IPS DF 6.9 (cell line): Measurements from ENCODE around the gene RMND1.
"Not testable (repeated sequence)": the region's sequence is repeated elsewhere in the genome, so short reads cannot be mapped to it uniquely, and the experiment has no call there.

Experiments used
- DNase-seq: peaks from one replicate; pipeline ENCODE4 v3.0.0-alpha.2; 2013; ENCODE audit warnings: low read depth, low spot score
- H3K27ac ChIP-seq: one replicate; pipeline ENCODE4 v1.5.1; 2013; ENCODE audit warnings: low read length, control low read depth
- H3K27me3 ChIP-seq: 2 replicates; pipeline ENCODE4 v1.6.1; 2013; ENCODE audit warnings: mild to moderate bottlenecking, low read length; ENCODE audit not compliant: control insufficient read depth, insufficient read depth
- H3K36me3 ChIP-seq: 2 replicates; pipeline ENCODE4 v1.6.1; 2013; ENCODE audit warnings: low read length; ENCODE audit not compliant: control insufficient read depth, insufficient read depth
- H3K4me1 ChIP-seq: 2 replicates; pipeline ENCODE4 v1.6.1; 2013; ENCODE audit warnings: low read length; ENCODE audit not compliant: control insufficient read depth, insufficient read depth
- H3K4me3 ChIP-seq: 2 replicates; pipeline ENCODE4 v1.5.1; 2013; ENCODE audit warnings: mild to moderate bottlenecking, low read length
- H3K9me3 ChIP-seq: 2 replicates; pipeline ENCODE4 v1.6.1; 2013; ENCODE audit warnings: low read length, inconsistent platforms; ENCODE audit not compliant: control insufficient read depth, insufficient read depth
- WGBS: extraction: QIAGEN DNeasy Blood & Tissue Kit; methylation state at CpG from one replicate; pipeline ENCODE4 v1.1.7; 2013; ENCODE audit warnings: mixed read lengths, missing lambda C conversion rate; ENCODE audit not compliant: insufficient read length, insufficient coverage; 5-methylcytosine and 5-hydroxymethylcytosine counted together

The RMND1 gene

DNA sequence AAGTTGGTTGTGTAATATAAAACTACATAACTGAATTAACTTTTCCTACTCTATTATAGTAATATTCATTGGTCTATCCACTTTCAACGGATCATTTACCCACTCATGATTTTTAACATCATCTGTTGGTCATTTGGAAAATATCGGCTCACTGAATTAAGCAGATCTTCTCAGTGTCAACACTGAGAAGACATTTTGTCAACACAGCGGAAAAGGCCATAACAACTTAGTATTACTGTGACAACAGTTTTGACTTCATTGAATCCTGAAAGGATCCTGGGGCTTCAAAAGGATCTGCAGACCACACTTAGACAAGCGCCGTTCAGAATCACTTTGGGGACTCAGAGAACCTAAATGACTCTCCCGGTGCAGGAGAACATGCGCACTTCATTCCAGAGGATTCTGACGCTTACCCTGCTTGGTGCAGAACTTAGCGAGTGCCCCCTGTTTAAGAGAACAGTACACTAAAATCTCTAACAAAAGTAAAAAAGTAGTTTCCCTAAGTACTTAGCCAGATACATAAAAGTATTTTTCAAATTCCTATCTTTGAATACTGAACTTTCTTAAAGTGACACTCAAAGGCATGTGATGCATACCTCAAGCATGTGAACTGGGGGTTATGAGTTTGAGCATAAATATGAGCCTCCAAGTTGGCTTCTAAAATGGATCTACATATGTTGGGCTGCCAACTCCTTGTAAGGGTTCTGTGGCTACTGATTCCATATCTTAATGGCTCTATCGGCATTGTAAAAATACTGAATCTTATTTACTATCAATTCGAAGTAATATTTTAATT is 64.6 kb downstream of the RMND1 start:
- H3K9me3 ChIP-seq, result no peaks in the 10 kb centered on the region

DNA sequence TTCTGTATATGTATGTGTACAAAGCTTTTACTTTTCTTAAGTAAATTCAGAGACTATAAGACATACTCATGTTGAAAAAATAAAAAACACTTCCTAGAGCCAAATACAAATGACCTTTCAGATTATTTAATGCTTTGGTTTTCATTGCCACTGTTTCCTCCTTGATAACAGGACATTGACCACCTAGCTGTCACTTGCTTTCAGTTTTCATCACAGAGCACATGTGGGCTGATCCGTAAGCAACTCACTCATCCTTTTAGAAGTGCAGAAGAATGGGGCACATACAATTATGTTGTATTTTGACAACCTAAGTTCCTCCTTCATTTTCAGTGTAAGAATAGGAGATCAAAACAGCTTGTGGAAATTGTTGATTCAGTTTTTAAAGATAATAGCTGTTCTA is 66.7 kb downstream of the RMND1 start:
- H3K27ac ChIP-seq, result no peak overlapping the region
- H3K4me3 ChIP-seq, result no peak overlapping the region
- H3K4me1 ChIP-seq, result 0 out of 2 replicates have a peak, but pooled peaks cover 3% of the 10 kb centered on the region
- no peaks in the 10 kb centered on the region for H3K9me3 ChIP-seq
- no CpG with 5 or more reads among the region's 1 CpG for WGBS
- no peaks in the 10 kb centered on the region for H3K27me3 ChIP-seq
- no peak for DNase-seq
- H3K36me3 ChIP-seq, result no peaks in the 10 kb centered on the region

More for the DNA sequence above, 64.6 kb downstream of the RMND1 start:
- Histone ChIP-seq H3K27me3 (no peaks in the 10 kb centered on the region), H3K4me1 (no peaks in the 10 kb centered on the region), H3K27ac (no peak overlapping the region), H3K36me3 (no peaks in the 10 kb centered on the region), H3K4me3 (no peak overlapping the region)
- no CpG with 5 or more reads among the region's 11 CpGs for WGBS
- DNase-seq, result no peak

DNA sequence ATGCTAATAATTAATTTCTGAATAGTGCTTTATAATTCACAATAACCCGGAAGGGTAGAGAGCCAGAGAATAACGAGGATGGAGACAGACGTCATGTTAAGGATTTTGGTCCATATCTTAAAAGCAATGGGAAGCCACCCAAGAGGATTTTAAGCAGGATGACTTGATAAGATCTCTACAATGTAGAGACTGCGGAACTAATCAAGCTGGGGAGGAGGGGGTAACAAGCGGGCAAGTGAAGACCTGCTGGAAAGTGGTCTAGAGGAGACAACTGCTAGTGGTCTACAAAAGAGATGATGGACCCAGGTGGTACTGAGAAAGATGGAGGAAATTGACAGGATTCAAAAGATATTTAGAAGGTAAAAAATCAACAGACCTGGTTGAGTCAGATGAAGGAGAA is 67.8 kb downstream of the RMND1 start:
- no peak for DNase-seq
- no peaks in the 10 kb centered on the region for H3K36me3 ChIP-seq
- H3K4me3 ChIP-seq, result no peak overlapping the region
- WGBS, result no CpG with 5 or more reads among the region's 5 CpGs
- no peaks in the 10 kb centered on the region for H3K27me3 ChIP-seq
- H3K4me1 ChIP-seq, result 0 out of 2 replicates have a peak, but pooled peaks cover 3% of the 10 kb centered on the region
- H3K27ac ChIP-seq, result no peak overlapping the region
- H3K9me3 ChIP-seq, result no peaks in the 10 kb centered on the region

DNA sequence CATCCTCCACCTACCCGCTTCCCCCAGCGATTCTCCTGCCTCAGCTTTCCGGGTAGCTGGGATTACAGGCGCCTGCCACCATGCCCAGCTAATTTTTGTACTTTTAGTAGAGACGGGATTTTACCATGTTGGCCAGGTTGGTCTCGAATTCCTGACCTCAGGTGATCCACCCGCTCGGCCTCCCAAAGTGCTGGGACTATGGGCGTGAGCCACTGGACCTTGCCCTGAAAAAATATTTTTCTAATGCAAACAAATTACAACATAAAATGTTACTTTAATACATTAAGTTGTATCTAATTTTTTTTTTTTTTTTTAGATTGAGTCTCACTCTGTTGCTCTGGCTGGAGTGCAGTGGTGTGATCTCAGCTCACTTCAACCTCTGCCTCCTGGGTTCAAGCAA is 69.3 kb downstream of the RMND1 start:
- not testable (repeated sequence) for H3K4me1 ChIP-seq, H3K9me3 ChIP-seq, DNase-seq, H3K27ac ChIP-seq, H3K36me3 ChIP-seq, H3K4me3 ChIP-seq, H3K27me3 ChIP-seq
- WGBS, result no CpG with 5 or more reads among the region's 9 CpGs

DNA sequence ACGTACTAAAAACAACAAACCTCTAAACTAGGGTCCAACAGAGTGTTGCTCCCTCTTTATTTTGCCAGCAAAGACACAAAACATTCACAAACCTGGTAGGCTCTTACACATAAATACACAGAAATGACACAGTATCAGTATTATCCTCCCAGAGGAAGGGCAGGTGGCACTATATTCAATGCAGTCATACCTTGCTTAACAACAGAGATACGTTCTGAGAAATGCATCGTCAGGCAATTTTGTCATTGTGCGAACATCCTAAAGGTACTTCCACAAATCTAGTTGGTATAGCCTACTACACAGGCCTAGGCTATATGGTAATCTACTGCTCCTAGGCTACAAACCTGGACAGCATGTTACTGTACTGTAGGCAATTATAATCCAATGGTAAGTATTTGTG is 70.2 kb downstream of the RMND1 start:
- Histone ChIP-seq H3K4me1 (0 out of 2 replicates have a peak, but pooled peaks cover 3% of the 10 kb centered on the region), H3K27me3 (no peaks in the 10 kb centered on the region), H3K9me3 (no peaks in the 10 kb centered on the region), H3K36me3 (no peaks in the 10 kb centered on the region), H3K27ac (no peak overlapping the region), H3K4me3 (no peak overlapping the region)
- no CpG with 5 or more reads among the region's 4 CpGs for WGBS
- DNase-seq, result no peak

DNA sequence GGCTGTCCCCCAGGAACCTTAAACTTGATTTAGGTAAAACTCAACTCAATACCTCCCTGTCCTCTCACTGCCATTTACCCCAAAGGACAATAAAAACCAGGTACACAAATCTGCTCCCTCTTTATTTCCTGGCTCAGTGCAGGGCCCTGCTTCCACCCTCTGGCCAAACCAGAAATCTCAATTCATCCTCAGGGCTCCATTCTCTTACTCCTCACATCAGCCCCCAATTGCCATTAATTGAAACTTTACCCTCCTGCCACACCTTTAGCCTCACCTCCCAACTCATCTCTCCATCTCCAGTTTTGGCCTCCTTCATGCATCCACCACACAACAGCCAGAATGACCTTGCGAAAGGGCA is 71.1 kb downstream of the RMND1 start:
- Histone ChIP-seq H3K27me3 (no peaks in the 10 kb centered on the region), H3K27ac (no peak overlapping the region), H3K36me3 (no peaks in the 10 kb centered on the region), H3K9me3 (no peaks in the 10 kb centered on the region), H3K4me3 (no peak overlapping the region), H3K4me1 (0 out of 2 replicates have a peak, but pooled peaks cover 3% of the 10 kb centered on the region)
- WGBS, result no CpG with 5 or more reads among the region's 1 CpG
- DNase-seq, result no peak

DNA sequence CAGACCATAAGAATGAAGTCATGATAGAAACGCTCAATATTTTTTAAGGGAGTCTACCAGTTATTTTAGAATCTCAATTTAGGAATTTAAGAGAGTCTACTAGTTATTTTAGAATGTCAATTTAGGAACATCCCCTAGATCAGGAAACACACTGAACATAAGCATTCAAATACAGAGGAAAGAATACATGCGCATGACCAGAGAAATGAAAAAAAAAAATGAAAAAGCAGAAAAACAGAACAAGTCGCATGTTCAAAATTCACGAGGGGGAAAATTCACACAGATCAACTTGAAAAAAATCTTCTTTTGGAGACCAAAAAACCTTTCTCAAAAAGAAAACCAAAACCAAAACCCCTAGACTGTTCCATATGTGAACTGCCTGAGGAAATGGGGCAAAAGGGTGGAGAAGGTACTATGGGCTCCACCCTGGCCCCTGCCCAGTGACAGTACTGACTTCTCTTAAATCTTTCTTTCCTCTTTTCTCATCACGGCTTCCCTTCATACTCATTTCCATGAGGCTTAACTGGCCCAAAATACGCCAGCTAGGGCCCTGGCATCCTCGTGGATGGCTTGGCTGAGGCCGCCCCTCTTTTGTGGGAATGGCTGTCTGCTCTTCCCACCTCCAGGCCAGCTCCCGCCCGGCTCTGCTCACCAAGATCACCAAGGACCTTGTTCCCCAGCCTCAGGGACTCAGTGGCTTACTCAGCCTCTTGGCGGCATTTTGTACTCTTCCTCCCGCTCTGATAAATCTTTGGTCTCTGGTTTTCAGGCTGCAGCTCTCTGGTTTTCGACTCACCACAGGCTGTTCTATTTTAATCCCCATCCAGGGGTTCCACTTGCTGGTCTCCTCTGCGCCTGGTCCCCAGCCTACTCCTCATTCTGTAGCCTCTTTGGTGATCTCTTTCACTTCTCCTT is 71.7 kb downstream of the RMND1 start:
- no peaks in the 10 kb centered on the region for H3K36me3 ChIP-seq
- WGBS, result no CpG with 5 or more reads among the region's 14 CpGs
- H3K27ac ChIP-seq, result no peak overlapping the region
- no peak for DNase-seq
- 0 out of 2 replicates have a peak, but pooled peaks cover 3% of the 10 kb centered on the region for H3K4me1 ChIP-seq
- H3K9me3 ChIP-seq, result no peaks in the 10 kb centered on the region
- H3K27me3 ChIP-seq, result no peaks in the 10 kb centered on the region
- no peak overlapping the region for H3K4me3 ChIP-seq

DNA sequence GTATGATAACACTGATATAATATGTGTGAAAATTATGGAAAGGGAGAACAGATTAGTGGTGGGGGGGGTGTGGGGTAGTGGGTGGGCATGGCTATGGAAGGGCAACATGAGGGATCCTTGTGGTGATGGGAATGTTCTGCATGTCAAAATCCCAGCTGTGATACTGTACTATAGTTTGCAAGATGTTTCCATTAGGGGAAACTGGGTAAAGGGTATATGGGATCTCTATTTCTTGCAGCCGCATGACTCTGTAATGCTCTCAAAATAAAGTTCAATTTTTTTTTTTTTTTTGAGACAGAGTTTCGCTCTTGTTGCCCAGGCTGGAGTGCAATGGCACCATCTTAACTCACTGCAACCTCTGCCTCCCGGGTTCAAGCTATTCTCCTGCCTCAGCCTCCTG is 74.8 kb downstream of the RMND1 start:
- Histone ChIP-seq H3K27me3 (no peaks in the 10 kb centered on the region), H3K4me3 (no peak overlapping the region), H3K9me3 (no peaks in the 10 kb centered on the region), H3K27ac (no peak overlapping the region), H3K36me3 (no peaks in the 10 kb centered on the region), H3K4me1 (peaks cover 3% of the 10 kb centered on the region; the same call in 1 of the 2 replicates)
- DNase-seq, result no peak
- no CpG with 5 or more reads among the region's 3 CpGs for WGBS

DNA sequence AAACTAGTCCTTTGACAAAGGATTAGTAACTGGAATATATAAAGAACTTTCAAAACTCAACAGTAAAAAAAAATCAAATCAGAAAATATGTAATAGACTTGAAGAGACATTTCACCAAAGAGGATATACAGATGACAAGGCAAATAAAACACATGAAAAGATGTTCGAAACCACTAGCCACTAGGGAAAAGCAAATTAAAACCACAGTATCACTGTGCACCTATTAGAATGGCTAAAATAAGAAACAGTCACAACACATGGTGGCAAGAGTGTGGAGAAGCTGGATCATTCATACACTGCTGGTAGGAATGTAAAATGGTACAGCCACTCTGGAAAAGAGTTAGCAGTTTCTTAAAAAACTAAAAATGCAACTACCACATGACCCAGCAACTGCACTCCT is 75.5 kb downstream of the RMND1 start:
- no CpG with 5 or more reads among the region's 1 CpG for WGBS
- H3K36me3 ChIP-seq, result 0 out of 2 replicates have a peak, but pooled peaks cover under 1% of the 10 kb centered on the region
- H3K4me3 ChIP-seq, result no peak overlapping the region
- no peak for DNase-seq
- no peaks in the 10 kb centered on the region for H3K9me3 ChIP-seq
- no peaks in the 10 kb centered on the region for H3K27me3 ChIP-seq
- no peak overlapping the region for H3K27ac ChIP-seq
- H3K4me1 ChIP-seq, result peaks cover 3% of the 10 kb centered on the region; the same call in 1 of the 2 replicates

DNA sequence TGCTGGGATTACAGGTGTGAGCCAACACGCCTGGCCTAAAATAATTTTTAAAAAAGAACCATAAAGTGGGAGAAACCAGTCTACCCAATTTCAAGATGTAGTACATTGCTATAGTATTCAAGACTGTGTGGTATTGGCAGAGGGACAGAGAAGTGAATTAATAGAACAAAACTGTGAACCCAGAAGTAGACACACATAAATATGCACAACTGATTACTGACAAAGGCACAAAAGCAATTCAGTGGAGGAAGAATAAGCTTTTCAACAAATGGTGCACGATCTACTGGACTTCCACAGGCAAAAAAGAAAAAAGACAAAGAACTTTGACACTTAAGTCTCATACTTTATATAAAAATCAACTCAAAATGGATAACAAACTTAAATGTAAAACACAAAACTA is 76.1 kb downstream of the RMND1 start:
- H3K4me1 ChIP-seq, result peaks cover 2% of the 10 kb centered on the region; the same call in 1 of the 2 replicates
- no peak overlapping the region for H3K27ac ChIP-seq
- H3K9me3 ChIP-seq, result no peaks in the 10 kb centered on the region
- DNase-seq, result no peak
- WGBS, result no CpG with 5 or more reads among the region's 2 CpGs
- H3K27me3 ChIP-seq, result no peaks in the 10 kb centered on the region
- no peak overlapping the region for H3K4me3 ChIP-seq
- peaks cover 5% of the 10 kb centered on the region; the same call in 1 of the 2 replicates for H3K36me3 ChIP-seq
